DOHH2 (cell line): ENCODE data around the gene FOXK1.
A peak's percentile ranks its signal among the peaks of the same experiment; 100 is the strongest.

Experiments
- H3F3A ChIP-seq: fragments of 200-600 bp; sonication (generic), shearing (Covaris generic); 2 replicates; pipeline ENCODE4 v1.6.0; 2016; ENCODE audit warnings: antibody characterized with exemption, mild to moderate bottlenecking; ENCODE audit not compliant: control insufficient read depth, insufficient read depth
- H3K27ac ChIP-seq: fragments of 200-600 bp; sonication (generic); 2 replicates; pipeline ENCODE4 v1.5.1; 2014; ENCODE audit warnings: low read depth, mild to moderate bottlenecking, low read length, moderate library complexity
- H3K27me3 ChIP-seq: fragments of 200-600 bp; sonication (generic); 2 replicates; pipeline ENCODE4 v1.6.1; 2014; ENCODE audit warnings: mild to moderate bottlenecking, low read length, mixed read lengths; ENCODE audit not compliant: control insufficient read depth
- H3K36me3 ChIP-seq: fragments of 200-600 bp; sonication (generic); 2 replicates; pipeline ENCODE4 v1.6.1; 2014; ENCODE audit warnings: mild to moderate bottlenecking, low read length, moderate library complexity, mixed read lengths; ENCODE audit not compliant: control insufficient read depth
- H3K4me1 ChIP-seq: fragments of 200-600 bp; sonication (generic); 2 replicates; pipeline ENCODE4 v1.6.1; 2014; ENCODE audit warnings: mild to moderate bottlenecking, low read length, mixed read lengths; ENCODE audit not compliant: control insufficient read depth
- H3K4me2 ChIP-seq: fragments of 200-600 bp; sonication (generic); 2 replicates; pipeline ENCODE4 v1.6.0; 2014; ENCODE audit warnings: mild to moderate bottlenecking, low read length, moderate library complexity
- H3K4me3 ChIP-seq: fragments of 200-600 bp; sonication (generic); 2 replicates; pipeline ENCODE4 v1.5.1; 2014; ENCODE audit warnings: mild to moderate bottlenecking, low read length, mixed read lengths
- H3K79me2 ChIP-seq: fragments of 200-600 bp; sonication (generic); 2 replicates; pipeline ENCODE4 v1.6.1; 2014; ENCODE audit warnings: mild to moderate bottlenecking, low read length, mixed read lengths; ENCODE audit not compliant: control insufficient read depth
- H3K9me2 ChIP-seq: fragments of 200-600 bp; sonication (generic); replicated peaks from 2 replicates; pipeline ENCODE4 v1.6.1; 2014; ENCODE audit warnings: mild to moderate bottlenecking, low read length, mixed read lengths; ENCODE audit not compliant: control insufficient read depth
- H3K9me3 ChIP-seq: fragments of 200-600 bp; sonication (generic); 2 replicates; pipeline ENCODE4 v1.6.1; 2014; ENCODE audit warnings: antibody characterized with exemption, low read length, mixed read lengths; ENCODE audit not compliant: control insufficient read depth, insufficient read depth
- H4K20me1 ChIP-seq: fragments of 200-600 bp; sonication (generic); 2 replicates; pipeline ENCODE4 v1.6.0; 2014; ENCODE audit warnings: low read depth, mild to moderate bottlenecking, antibody characterized with exemption, low read length, moderate library complexity; ENCODE audit not compliant: control insufficient read depth, insufficient read depth
- EZH2phosphoT487 ChIP-seq: fragments of 200-600 bp; sonication (generic); IDR thresholded peaks from 2 replicates; pipeline ENCODE4 v1.6.1; 2017; ENCODE audit warnings: borderline replicate concordance, mild to moderate bottlenecking, antibody characterized with exemption, low read length, moderate library complexity, mixed read lengths
- TF ChIP-seq, protein P1 (sequence below): fragments of 200-600 bp; sonication (generic); IDR thresholded peaks from one replicate; pipeline ENCODE4 v1.5.1; 2014; ENCODE audit warnings: antibody characterized with exemption, mild to moderate bottlenecking, low read depth, low read length; ENCODE audit not compliant: poor library complexity, severe bottlenecking

Gene FOXK1

DNA sequence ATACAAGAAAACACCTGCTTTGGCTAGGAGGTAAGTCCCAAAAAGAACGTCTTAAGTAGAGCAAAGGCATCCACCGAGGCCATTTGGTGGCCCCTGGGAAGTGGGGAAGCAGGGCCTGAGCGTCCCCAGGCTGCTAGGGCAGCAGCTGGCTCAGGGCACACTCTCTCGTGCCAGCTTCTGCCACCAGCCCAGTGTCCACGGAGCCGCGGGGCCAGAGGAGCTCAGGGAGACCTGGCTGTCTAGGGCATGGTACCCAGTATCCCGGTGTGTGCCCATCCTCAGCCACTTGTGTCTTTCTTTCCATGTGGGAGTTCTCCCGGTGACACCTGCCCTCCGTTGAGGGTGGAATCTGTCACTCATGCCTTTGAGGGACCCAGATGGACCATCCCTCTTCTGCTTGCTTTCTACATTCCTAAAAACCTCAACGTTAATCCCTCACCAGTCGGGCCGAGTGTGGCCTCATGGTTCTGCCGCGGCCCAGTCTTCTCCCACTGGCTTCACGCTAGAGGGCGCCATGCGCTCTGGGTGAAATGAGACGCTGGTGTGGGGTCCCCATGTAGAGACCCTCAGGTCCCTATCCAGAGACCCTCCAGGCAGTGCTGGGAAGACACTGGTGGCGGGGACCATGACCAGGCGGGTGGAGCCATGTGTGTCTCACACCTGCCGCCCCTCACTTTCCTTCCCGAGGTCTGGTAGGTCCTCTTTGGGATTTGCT is 83.8 kb downstream of the FOXK1 start:
- no peak for TF ChIP-seq EZH2phosphoT487
- TF ChIP-seq, protein P1, sequence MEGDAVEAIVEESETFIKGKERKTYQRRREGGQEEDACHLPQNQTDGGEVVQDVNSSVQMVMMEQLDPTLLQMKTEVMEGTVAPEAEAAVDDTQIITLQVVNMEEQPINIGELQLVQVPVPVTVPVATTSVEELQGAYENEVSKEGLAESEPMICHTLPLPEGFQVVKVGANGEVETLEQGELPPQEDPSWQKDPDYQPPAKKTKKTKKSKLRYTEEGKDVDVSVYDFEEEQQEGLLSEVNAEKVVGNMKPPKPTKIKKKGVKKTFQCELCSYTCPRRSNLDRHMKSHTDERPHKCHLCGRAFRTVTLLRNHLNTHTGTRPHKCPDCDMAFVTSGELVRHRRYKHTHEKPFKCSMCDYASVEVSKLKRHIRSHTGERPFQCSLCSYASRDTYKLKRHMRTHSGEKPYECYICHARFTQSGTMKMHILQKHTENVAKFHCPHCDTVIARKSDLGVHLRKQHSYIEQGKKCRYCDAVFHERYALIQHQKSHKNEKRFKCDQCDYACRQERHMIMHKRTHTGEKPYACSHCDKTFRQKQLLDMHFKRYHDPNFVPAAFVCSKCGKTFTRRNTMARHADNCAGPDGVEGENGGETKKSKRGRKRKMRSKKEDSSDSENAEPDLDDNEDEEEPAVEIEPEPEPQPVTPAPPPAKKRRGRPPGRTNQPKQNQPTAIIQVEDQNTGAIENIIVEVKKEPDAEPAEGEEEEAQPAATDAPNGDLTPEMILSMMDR, result peak; percentile 46
- H3K27me3 ChIP-seq, result no peaks in the 10 kb centered on the region
- no peaks in the 10 kb centered on the region for H3K9me3 ChIP-seq
- no peak overlapping the region for H3K4me2 ChIP-seq
- H3K36me3 ChIP-seq, result peaks cover 48% of the 10 kb centered on the region
- no peak overlapping the region for H3K27ac ChIP-seq
- no peaks in the 10 kb centered on the region for H3K4me1 ChIP-seq
- no peaks in the 10 kb centered on the region for H3K79me2 ChIP-seq
- H3K9me2 ChIP-seq, result no peaks in the 10 kb centered on the region
- H3K4me3 ChIP-seq, result no peak overlapping the region
- H3F3A ChIP-seq, result peaks cover 3% of the 10 kb centered on the region
- H4K20me1 ChIP-seq, result peaks cover 8% of the 10 kb centered on the region; the same call in 1 of the 2 replicates

DNA sequence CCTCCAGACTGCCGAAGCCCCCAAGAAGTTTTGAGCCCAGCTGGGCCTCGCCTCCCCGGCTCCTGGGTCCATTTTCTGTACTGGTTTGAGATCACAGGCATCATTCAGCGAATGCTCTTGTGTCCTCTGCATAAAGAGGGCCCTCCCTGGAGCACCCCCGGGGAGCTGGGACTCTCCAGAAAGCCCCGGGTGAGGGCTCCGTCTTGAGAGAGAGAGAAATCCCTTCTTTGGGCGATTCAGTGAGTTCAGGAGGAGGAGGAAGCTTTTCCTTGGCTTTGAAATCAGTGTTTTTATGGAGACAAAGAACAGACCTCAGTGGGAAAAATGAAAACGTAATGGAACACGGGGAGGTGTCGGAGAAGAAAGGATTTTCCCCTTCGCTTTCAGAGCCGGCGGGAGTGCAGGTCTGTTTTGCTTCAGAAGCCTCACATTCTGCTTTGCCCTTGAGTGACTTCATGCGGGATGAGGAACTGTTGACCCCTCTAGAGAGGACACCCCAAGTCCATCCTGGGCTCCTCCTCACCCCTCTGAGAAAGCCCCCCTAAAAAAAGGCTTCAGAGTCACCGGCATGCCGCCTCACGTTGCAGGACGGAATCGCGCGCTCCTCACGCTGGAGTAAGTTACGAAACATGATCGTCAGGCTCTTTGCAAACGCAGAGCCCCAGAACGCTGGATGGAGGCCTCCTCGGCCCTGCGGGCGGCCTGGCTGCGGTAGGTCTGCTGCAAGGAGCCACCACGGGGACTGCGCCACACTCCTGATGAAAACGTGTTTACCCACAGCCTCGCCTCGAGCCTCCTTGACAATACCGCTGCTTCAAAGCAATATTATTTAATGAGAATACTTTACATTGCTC is 84.8 kb downstream of the FOXK1 start:
- TF ChIP-seq, protein P1, result no peak
- TF ChIP-seq EZH2phosphoT487, result no peak
- H3K36me3 ChIP-seq, result peaks cover 38% of the 10 kb centered on the region
- H3K79me2 ChIP-seq, result no peaks in the 10 kb centered on the region
- H4K20me1 ChIP-seq, result peaks cover 8% of the 10 kb centered on the region; the same call in 1 of the 2 replicates
- no peaks in the 10 kb centered on the region for H3K27me3 ChIP-seq
- H3K4me3 ChIP-seq, result no peak overlapping the region
- H3K4me2 ChIP-seq, result no peak overlapping the region
- H3K9me3 ChIP-seq, result no peaks in the 10 kb centered on the region
- no peaks in the 10 kb centered on the region for H3K9me2 ChIP-seq
- peaks cover 3% of the 10 kb centered on the region for H3F3A ChIP-seq
- no peak overlapping the region for H3K27ac ChIP-seq
- no peaks in the 10 kb centered on the region for H3K4me1 ChIP-seq

DNA sequence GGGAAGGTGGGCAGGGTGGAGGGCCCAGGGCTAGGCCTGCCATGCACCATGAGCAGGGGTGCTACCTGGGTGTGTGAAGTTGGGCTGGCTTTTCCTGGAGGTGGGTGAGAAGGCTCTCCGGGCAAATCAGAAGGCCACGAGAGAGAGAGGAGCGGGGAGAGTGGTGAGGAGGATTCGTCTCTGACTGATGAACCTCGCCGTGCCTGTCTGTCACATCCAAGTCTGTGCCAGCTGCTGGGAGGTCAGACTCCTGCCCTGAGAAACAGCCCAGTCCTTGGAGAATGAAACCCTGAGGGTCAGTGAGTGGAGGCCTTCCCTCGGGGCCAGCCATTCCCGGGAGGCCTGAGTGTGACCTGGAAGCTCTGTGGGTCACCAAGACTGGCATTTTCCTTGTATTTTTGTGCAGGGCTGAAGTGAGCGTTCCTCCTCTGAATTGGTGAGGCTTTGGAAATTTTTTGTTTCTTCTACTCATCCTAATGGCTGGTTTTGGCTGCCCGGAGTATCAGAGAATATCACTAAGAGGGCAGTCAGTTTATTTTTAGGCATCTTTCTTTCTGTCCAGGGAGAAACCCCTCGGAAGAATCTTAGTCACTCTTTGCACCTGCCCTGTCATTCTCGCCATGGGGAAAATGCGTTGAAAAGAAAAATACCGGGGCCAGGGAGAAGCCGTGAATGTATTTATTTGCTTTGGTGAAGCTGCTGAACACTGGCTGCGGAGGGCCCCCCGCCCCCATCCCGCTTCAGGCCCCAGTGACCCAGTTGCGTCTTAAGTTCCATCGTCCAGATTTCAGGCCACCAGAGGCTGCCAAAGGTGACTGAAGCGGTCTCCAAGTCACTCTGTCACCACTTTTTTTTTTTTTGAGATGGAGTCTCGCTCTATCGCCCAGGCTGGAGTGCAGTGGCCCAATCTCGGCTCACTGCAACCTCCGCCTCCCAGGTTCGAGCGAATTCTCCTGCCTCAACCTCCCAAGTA is 86.8 kb downstream of the FOXK1 start:
- Histone ChIP-seq H3K9me2 (no peaks in the 10 kb centered on the region), H3K9me3 (no peaks in the 10 kb centered on the region), H3F3A (peaks cover 8% of the 10 kb centered on the region), H3K27ac (no peak overlapping the region), H3K4me3 (no peak overlapping the region), H3K79me2 (no peaks in the 10 kb centered on the region), H4K20me1 (peaks cover 4% of the 10 kb centered on the region; the same call in 1 of the 2 replicates), H3K36me3 (peaks cover 18% of the 10 kb centered on the region), H3K4me1 (no peaks in the 10 kb centered on the region), H3K27me3 (no peaks in the 10 kb centered on the region), H3K4me2 (no peak overlapping the region)
- TF ChIP-seq EZH2phosphoT487, result no peak
- TF ChIP-seq, protein P1, result no peak
